Stimulated activated CD4-positive, alpha-beta T cell treated with anti-CD3 and anti-CD28 coated beads, Interleukin-1b, Interleukin-23, amount 100 ng/mL, for 24 hours (primary cell): ENCODE data around the gene ATF4.

ENCODE experiments used
- DNase-seq, 4 experiments: peaks; one replicate each; pipeline ENCODE4 v3.0.0-alpha.2; 2020; ENCODE audit warnings: low read depth in 4 of 4, low spot score in 1 of 4

The ATF4 gene, protein sequence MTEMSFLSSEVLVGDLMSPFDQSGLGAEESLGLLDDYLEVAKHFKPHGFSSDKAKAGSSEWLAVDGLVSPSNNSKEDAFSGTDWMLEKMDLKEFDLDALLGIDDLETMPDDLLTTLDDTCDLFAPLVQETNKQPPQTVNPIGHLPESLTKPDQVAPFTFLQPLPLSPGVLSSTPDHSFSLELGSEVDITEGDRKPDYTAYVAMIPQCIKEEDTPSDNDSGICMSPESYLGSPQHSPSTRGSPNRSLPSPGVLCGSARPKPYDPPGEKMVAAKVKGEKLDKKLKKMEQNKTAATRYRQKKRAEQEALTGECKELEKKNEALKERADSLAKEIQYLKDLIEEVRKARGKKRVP

DNA sequence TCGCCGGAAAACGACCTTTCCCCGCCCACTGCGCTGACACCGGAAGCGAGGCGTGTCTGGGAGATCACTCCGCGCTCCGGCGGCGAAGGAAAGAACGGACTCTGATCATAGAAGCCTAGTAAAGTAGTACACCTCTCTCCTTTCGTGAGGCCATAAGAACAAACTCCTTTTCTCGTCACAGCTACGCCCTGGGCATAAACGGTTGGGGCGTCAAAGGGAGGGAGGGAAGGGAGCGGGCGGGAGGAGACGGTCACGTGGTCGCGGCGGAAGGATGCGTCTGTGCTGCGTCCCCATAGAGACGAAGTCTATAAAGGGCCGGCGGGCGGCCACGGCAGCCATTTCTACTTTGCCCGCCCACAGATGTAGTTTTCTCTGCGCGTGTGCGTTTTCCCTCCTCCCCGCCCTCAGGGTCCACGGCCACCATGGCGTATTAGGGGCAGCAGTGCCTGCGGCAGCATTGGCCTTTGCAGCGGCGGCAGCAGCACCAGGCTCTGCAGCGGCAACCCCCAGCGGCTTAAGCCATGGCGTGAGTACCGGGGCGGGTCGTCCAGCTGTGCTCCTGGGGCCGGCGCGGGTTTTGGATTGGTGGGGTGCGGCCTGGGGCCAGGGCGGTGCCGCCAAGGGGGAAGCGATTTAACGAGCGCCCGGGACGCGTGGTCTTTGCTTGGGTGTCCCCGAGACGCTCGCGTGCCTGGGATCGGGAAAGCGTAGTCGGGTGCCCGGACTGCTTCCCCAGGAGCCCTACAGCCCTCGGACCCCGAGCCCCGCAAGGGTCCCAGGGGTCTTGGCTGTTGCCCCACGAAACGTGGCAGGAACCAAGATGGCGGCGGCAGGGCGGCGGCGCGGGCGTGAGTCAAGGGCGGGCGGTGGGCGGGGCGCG, at the start of gene ATF4:
ATF4 (plus strand) TSS at position 337 of the 880 bp plus-strand sequence. CDS start 884 bp downstream, outside the sequence.
- DNase-seq = peak; percentile 82 to 90 (median 87)

GRCh38 chr22:39471381-39472141, 48.8 kb upstream of the ATF4 start:
- no peak for DNase-seq

- DNase-seq = no peak
Measured at GRCh38 chr22:39472570-39473556, 47.5 kb upstream of the ATF4 start.

GRCh38 chr22:39473851-39474250, 46.5 kb upstream of the ATF4 start:
- DNase-seq = no peak

GRCh38 chr22:39474351-39475111, 45.8 kb upstream of the ATF4 start:
- no peak for DNase-seq

DNA sequence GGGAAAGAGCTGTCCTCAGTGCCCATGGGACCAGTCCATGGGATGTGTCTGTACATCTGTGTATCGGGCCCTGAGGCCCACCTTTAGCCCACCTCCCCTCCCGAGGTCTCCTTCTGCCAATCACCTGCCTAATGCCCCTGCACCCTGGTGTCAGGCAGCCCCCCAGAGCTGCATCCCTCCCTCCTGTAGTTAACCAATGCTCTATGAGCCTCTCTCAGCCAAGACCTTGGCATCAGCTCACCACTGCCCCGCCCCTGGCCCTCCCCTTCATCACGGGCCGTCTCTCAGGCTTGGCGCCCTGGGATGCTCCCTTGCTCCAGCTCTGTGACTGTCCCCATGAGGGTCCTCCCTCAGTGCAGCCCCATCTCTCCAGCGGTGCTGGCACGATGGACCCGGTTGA, 45.0 kb upstream of the ATF4 start:
- DNase-seq = no peak

DNA sequence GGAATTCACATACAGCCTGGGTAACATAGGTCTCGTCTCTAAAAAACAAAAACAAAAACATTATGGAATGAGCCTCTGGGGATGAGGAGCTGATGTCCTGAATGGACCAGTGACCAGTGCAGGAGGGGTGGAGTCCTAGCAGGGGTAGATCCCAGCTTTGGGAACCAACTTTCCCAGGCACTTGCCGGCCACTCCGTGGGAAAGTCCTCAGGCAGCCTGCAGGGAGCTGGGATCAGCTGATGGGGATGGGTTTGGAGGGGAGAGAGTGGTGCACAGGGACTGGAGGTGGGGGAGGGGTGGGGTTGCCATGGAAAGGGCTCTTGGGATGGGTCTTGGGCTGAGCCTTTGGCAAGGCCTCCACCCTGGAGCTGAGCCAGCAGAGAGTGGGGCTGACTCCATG, 44.5 kb upstream of the ATF4 start:
- DNase-seq = no peak

DNA sequence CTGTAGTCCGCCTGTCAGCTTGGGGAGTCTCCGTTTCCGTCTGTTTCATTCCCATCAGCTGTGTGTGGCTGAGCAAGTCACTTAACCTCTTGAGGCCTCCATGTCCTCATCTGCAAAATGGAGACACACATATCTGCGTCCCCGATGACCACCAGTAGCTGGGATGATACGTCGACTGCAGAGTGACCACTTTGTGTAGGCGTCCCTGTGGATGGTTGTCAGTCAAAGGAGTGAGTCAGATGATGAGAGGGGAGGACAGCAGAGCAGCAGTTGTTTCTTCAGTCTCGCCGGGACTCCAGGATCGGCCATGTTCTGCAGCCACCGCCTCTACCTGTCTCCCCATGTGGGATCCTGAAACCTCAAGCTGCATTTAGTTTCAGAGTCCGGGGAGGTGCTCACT, 43.7 kb upstream of the ATF4 start:
- no peak for DNase-seq

GRCh38 chr22:39477542-39477941, 42.8 kb upstream of the ATF4 start:
- no peak for DNase-seq

- DNase-seq = no peak
Measured at GRCh38 chr22:39478441-39478850, 41.9 kb upstream of the ATF4 start.

GRCh38 chr22:39479254-39479653, 41.1 kb upstream of the ATF4 start:
- DNase-seq = no peak

- no peak for DNase-seq
Measured at GRCh38 chr22:39480557-39480956, 39.8 kb upstream of the ATF4 start.

DNA sequence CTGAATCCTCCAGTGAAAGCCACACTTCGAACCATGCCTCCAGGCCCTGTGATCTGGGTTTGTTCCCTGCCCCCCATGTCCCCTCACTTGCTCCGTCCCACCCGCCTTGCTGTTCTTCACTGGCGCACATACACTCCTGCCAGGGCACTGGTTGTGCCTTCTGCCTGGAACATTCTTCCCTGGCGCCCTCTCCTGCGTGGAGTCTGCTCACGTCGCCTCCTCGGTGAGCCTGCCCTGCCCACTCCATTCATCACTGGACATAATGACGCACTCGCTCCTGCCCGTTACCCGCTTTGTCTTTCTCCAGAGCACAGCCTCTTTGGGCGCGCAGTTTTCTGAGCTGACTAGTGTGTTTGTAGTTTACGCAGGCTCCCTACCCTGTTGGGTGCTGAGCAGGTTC, 39.3 kb upstream of the ATF4 start:
- no peak for DNase-seq

DNA sequence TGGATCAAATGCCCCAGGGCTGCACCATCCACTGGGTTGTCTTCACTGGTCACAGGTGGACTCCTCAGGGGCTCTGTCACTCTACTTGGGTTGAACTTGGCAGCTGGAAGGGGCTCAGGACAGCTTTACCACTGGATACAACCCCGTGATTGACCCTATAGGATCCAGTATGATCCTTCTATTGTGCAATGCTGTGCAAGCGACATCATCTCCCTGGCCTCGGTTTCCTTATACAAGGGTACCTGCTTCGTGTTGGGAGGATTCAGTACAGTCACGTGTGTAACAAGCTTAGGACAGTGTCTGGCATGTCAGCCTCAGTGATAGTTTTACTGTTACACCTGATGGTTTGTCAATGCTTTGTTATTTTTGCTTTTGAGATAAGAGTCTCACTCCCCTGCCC, 38.8 kb upstream of the ATF4 start:
- DNase-seq = no peak

GRCh38 chr22:39482768-39483167, 37.6 kb upstream of the ATF4 start:
- no peak for DNase-seq

GRCh38 chr22:39486951-39487825, 33.2 kb upstream of the ATF4 start:
- no peak for DNase-seq

- no peak for DNase-seq
Measured at GRCh38 chr22:39487826-39488520, 32.4 kb upstream of the ATF4 start.

GRCh38 chr22:39488563-39489083, 31.7 kb upstream of the ATF4 start:
- no peak for DNase-seq
